ENCODE measurements around the gene DOCK1.

Gene DOCK1

GRCh38 chr10:127194599-127194998 is 289.4 kb downstream of the DOCK1 start:
- no peak for DNase-seq

GRCh38 chr10:127195041-127195506 is 289.8 kb downstream of the DOCK1 start:
- DNase-seq: no peak

- no peak for DNase-seq
These were observed 290.5 kb downstream of the DOCK1 start for GRCh38 chr10:127195571-127196281.

- DNase-seq: no peak
These were observed 291.3 kb downstream of the DOCK1 start, which contains the start of gene INSYN2A for GRCh38 chr10:127196282-127197153. Gene INSYN2A (minus strand): TSS chr10:127196591. CDS start chr10:127176395, 20,196 bp downstream.

- no peak for DNase-seq
These were observed 291.9 kb downstream of the DOCK1 start for GRCh38 chr10:127197154-127197432.

- no peak for DNase-seq
These were observed 293.1 kb downstream of the DOCK1 start for GRCh38 chr10:127198307-127198706.

- DNase-seq: no peak
These were observed 293.5 kb downstream of the DOCK1 start for GRCh38 chr10:127198721-127199120.

- DNase-seq: no peak
These were observed 295.4 kb downstream of the DOCK1 start for GRCh38 chr10:127200646-127201045.

- no peak for DNase-seq
These were observed 297.8 kb downstream of the DOCK1 start for GRCh38 chr10:127203067-127203466.

- no peak for DNase-seq
These were observed 301.9 kb downstream of the DOCK1 start for GRCh38 chr10:127207081-127207480.

GRCh38 chr10:127210936-127211466 is 305.8 kb downstream of the DOCK1 start:
- no peak for DNase-seq

GRCh38 chr10:127215866-127216265 is 310.6 kb downstream of the DOCK1 start:
- no peak for DNase-seq

- no peak for DNase-seq
These were observed 311.0 kb downstream of the DOCK1 start for GRCh38 chr10:127216274-127216673.

GRCh38 chr10:127216786-127217185 is 311.6 kb downstream of the DOCK1 start:
- DNase-seq: no peak

GRCh38 chr10:127218658-127219057 is 313.4 kb downstream of the DOCK1 start:
- no peak for DNase-seq

GRCh38 chr10:127221281-127221680 is 316.1 kb downstream of the DOCK1 start:
- DNase-seq: no peak

- no peak for DNase-seq
These were observed 321.8 kb downstream of the DOCK1 start for GRCh38 chr10:127227027-127227426.

- DNase-seq: no peak
These were observed 322.4 kb downstream of the DOCK1 start for GRCh38 chr10:127227663-127228062.

- no peak for DNase-seq
These were observed 323.1 kb downstream of the DOCK1 start for GRCh38 chr10:127228195-127228787.

GRCh38 chr10:127234306-127234800 is 329.1 kb downstream of the DOCK1 start:
- DNase-seq: no peak

- DNase-seq: no peak
These were observed 331.0 kb downstream of the DOCK1 start for GRCh38 chr10:127236266-127236665.

- no peak for DNase-seq
These were observed 337.7 kb downstream of the DOCK1 start for GRCh38 chr10:127242914-127243313.
